ENCODE measurements around the gene RASSF8. TPM values are rescaled to one million over a fixed set of nuclear protein-coding genes. Genes with fewer than 3 reads are reported as not detected.
A peak's percentile ranks its signal among the peaks of the same experiment; 100 is the strongest.

The RASSF8 gene
- total and polyA plus RNA-seq, 2 donors from 2014 or later: 12.0 to 52.8 TPM

- Histone ChIP-seq H3K9me3 (ENCODE audit: control insufficient read depth in 2 of 3, insufficient read depth in 1 of 3, low read length in 3 of 3) (no peaks in the 10 kb centered on the region), H3K4me3 (ENCODE audit: low read length in 3 of 3) (no peak overlapping the region), H3K27ac (ENCODE audit: low read depth in 2 of 2, low read length in 2 of 2) (no peak overlapping the region), H3K9ac (ENCODE audit: low read length in 3 of 3) (no peak overlapping the region), H3K4me1 (ENCODE audit: control insufficient read depth in 2 of 3, insufficient read depth in 2 of 3, low read depth in 1 of 3, low read length in 3 of 3) (no peaks in the 10 kb centered on the region), H3K27me3 (ENCODE audit: control insufficient read depth, insufficient read depth, low read length) (no peaks in the 10 kb centered on the region), H3K36me3 (ENCODE audit: control insufficient read depth in 2 of 3, insufficient read depth in 3 of 3, low read length in 3 of 3) (no peaks in the 10 kb centered on the region)
- TF ChIP-seq CTCF (IDR thresholded peaks at IDR 0.05; ENCODE audit: borderline replicate concordance, extremely low read depth, insufficient read depth): no peak
- intact Hi-C loops (cut with DNase I): no loop called here
- no peak for FAIRE-seq
- DNase-seq: peak in 3 of 5 donors; percentile 32 to 70 (median 68)
These were observed 142.9 kb downstream of the RASSF8 start for GRCh38 chr12:26101350-26101734.

DNA sequence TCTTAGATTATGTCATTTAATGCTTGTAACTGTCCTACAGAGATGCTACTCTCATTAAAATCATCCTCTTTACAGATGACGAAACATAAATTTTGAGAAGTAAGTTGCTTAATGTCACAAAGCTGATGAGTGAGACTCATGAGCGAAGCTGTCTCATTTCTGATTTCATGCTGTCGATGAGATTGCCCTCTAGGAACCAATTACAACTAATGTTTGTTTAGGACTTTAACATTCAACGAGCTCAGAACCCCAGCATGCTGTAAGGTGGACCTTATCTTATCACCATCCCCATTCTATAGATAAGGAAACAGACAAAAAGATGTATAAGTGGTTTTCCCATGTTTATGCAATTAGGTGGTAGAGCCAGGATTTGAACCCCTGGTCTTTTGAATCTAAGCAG, 143.3 kb downstream of the RASSF8 start:
- H3K27ac ChIP-seq (ENCODE audit: low read depth in 2 of 2, low read length in 2 of 2): no peak overlapping the region
- H3K27me3 ChIP-seq (ENCODE audit: control insufficient read depth, insufficient read depth, low read length): no peaks in the 10 kb centered on the region
- no peak for FAIRE-seq
- no peaks in the 10 kb centered on the region for H3K4me1 ChIP-seq (ENCODE audit: control insufficient read depth in 2 of 3, insufficient read depth in 2 of 3, low read depth in 1 of 3, low read length in 3 of 3)
- H3K4me3 ChIP-seq (ENCODE audit: low read length in 3 of 3): no peak overlapping the region
- no peak overlapping the region for H3K9ac ChIP-seq (ENCODE audit: low read length in 3 of 3)
- no peaks in the 10 kb centered on the region for H3K36me3 ChIP-seq (ENCODE audit: control insufficient read depth in 2 of 3, insufficient read depth in 3 of 3, low read length in 3 of 3)
- intact Hi-C loops (cut with DNase I): no loop called here
- no peak for TF ChIP-seq CTCF (IDR thresholded peaks at IDR 0.05; ENCODE audit: borderline replicate concordance, extremely low read depth, insufficient read depth)
- DNase-seq: no peak
- H3K9me3 ChIP-seq (ENCODE audit: control insufficient read depth in 2 of 3, insufficient read depth in 1 of 3, low read length in 3 of 3): no peaks in the 10 kb centered on the region

GRCh38 chr12:26102953-26103352, 144.5 kb downstream of the RASSF8 start:
- Histone ChIP-seq H3K9me3 (ENCODE audit: control insufficient read depth in 2 of 3, insufficient read depth in 1 of 3, low read length in 3 of 3) (no peaks in the 10 kb centered on the region), H3K27me3 (ENCODE audit: control insufficient read depth, insufficient read depth, low read length) (no peaks in the 10 kb centered on the region), H3K4me3 (ENCODE audit: low read length in 3 of 3) (no peak overlapping the region), H3K9ac (ENCODE audit: low read length in 3 of 3) (no peak overlapping the region), H3K36me3 (ENCODE audit: control insufficient read depth in 2 of 3, insufficient read depth in 3 of 3, low read length in 3 of 3) (no peaks in the 10 kb centered on the region), H3K27ac (ENCODE audit: low read depth in 2 of 2, low read length in 2 of 2) (no peak overlapping the region), H3K4me1 (ENCODE audit: control insufficient read depth in 2 of 3, insufficient read depth in 2 of 3, low read depth in 1 of 3, low read length in 3 of 3) (no peaks in the 10 kb centered on the region)
- DNase-seq (no peak), FAIRE-seq (no peak)
- intact Hi-C loops (cut with DNase I): no loop called here
- TF ChIP-seq CTCF (IDR thresholded peaks at IDR 0.05; ENCODE audit: borderline replicate concordance, extremely low read depth, insufficient read depth): no peak

GRCh38 chr12:26106347-26106746, 147.9 kb downstream of the RASSF8 start:
- FAIRE-seq: no peak

More at GRCh38 chr12:26106347-26106746, 147.9 kb downstream of the RASSF8 start:
- Histone ChIP-seq H3K4me3 (ENCODE audit: low read length in 3 of 3) (no peak overlapping the region), H3K27ac (ENCODE audit: low read depth in 2 of 2, low read length in 2 of 2) (no peak overlapping the region), H3K9ac (ENCODE audit: low read length in 3 of 3) (no peak overlapping the region), H3K36me3 (ENCODE audit: control insufficient read depth in 2 of 3, insufficient read depth in 3 of 3, low read length in 3 of 3) (no peaks in the 10 kb centered on the region), H3K4me1 (ENCODE audit: control insufficient read depth in 2 of 3, insufficient read depth in 2 of 3, low read depth in 1 of 3, low read length in 3 of 3) (no peaks in the 10 kb centered on the region), H3K9me3 (ENCODE audit: control insufficient read depth in 2 of 3, insufficient read depth in 1 of 3, low read length in 3 of 3) (no peaks in the 10 kb centered on the region), H3K27me3 (ENCODE audit: control insufficient read depth, insufficient read depth, low read length) (no peaks in the 10 kb centered on the region)
- no peak for TF ChIP-seq CTCF (IDR thresholded peaks at IDR 0.05; ENCODE audit: borderline replicate concordance, extremely low read depth, insufficient read depth)
- intact Hi-C loops (cut with DNase I): no loop called here
- no peak for DNase-seq

Data from kidney (tissue), 14 donors.